NCI-H1105 treated with DMSO at 0.1 percent for 48 hours (cell line): ENCODE data around the gene RSPO3.

Experiments used
- DNase-seq: peaks from one replicate; lab custom pipeline; 2025; lab: John Stamatoyannopoulos, UW

The RSPO3 gene

DNA sequence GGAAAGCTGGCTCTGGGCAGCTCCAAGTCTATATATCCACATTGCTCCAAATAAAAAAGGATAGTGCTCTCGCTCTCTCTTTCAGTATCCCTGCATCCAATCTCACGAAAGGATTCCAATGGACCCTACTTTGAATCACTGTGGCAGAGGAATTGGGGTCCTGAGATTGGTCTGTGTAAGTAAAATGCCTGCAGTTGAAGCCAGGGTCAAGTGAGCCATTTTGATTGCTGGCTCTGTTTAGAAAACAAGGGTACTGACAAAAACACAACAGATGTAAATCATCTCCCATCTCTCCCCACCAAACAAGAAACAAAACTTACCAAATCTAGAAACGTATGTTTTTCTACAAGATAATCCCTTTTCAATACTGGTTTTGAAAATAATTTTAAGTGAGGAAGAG is 45.6 kb downstream of the RSPO3 start:
- no peak for DNase-seq

DNA sequence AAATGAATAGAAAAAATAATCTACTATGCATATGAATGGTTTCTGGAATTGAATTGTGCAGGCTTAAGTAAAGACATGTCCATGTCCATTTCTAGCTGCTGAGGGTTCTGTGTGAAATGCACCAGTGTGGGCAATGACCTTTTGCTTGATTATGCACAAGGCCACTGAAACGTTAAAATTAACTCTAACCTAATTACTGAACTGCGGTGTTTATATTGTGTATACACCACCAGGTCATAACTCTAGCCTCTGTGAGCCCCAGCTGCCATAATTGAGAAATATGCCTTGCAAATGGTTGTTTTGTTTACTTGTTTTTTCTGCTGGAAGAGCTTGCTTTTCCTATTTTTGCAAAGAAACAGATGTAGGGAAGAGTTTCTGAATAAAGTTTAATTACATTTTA is 46.1 kb downstream of the RSPO3 start:
- no peak for DNase-seq

DNA sequence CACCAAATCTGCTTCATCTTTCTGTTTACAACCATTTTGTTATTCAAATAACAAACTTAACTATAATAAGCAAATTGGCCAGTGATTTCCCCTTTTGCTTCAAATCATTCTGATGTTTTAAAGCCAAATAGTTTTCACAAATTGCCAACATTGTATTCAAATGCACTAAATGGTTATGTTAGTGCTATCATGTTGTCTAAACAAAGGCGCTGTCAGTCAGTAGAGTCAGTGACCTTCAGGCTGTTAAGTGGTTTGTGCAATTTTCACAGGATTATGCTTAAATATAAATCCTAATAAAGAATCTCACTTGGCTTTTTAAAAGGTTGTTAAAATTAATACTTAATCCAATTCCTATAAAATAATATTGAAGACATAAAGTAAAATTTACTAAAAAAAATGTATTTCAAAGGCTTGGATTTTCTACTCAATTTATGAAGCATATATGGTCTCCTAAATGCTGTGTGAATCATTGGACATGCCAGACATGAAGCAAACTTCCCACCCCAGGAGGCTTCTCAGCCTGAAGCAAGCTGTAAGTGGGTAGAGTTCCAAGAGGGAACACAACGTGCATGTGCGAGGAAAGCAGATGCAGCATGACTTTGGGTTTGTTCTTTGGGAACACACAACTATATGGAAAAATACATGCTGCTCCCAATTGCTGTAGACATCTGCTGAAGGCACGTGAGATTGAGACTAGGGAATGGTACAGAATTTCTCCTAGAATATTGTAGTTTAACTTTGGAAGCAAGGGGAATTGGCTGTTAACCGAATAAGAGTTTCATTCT is 54.9 kb downstream of the RSPO3 start:
- no peak for DNase-seq

DNA sequence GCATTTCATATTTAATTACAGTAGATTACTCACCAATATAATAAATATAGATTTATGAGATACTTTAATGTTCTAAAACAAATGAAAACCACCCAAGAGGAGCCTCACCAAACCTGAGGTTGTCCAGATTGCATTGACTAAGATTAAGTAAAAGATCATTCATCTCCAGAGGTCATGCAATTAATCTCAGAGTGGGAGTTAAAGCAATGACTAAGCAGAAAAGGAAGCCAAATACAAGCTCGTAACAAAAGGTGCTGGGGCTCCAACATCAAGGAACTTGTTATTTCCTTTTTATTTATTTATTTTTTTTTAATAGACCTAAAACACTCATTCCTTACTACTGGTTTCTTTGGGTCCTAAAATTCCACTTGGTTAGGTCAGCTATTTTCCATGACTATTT is 57.7 kb downstream of the RSPO3 start:
- DNase-seq, result no peak

DNA sequence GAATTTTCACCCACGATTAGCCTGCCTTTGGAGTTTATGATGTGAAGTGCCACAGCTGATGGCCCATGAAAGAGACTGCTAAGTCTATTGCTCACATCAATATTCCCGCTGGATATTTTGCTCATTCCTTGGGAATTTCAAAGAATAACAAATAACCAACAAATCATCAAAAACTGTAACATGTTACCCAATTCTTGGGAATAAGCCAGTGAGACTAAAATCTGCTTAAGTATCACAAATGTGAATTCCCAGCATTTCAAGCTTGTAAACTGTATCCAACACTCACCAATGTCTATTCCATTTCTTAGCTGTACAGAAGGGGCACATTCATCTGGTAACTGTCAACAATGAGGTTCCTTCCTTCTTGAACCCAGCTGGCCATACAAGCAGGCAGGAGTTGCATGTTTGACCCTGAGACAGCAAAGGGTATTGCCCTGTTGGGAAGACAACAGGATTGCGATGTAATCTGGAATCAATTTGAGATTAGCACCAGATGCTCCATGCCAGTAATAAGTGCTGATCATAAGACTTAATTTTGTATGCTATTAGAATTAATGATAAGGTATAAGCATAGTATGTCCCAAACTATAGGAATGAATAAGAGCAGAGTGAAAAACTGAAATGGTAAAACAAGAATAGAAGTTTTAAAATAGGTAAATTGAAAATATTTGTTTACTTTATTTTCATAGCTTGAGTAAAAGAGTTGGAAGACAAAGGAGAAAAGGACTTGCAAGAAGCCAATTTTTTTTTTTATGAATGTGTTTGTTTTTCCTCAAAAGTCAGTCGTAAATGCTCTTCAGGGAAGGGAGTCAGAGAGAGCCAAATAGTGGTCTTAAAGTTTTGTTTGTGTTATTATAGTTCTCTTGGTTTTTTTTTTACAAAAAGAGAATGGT is 58.8 kb downstream of the RSPO3 start:
- no peak for DNase-seq

DNA sequence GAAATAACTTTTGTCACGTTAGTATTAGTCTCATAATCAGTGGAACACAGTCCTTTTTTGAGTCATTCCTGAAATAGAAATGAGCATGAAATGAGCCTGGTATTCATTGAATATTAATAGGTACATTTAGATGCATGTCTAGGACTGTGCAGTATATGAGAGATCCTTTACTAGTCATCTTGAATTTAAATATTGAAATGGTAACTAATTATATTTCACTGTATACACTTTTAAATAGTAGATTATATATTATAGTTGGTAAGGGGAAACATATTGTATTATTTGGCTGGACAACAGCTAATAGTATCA is 59.4 kb downstream of the RSPO3 start:
- no peak for DNase-seq

DNA sequence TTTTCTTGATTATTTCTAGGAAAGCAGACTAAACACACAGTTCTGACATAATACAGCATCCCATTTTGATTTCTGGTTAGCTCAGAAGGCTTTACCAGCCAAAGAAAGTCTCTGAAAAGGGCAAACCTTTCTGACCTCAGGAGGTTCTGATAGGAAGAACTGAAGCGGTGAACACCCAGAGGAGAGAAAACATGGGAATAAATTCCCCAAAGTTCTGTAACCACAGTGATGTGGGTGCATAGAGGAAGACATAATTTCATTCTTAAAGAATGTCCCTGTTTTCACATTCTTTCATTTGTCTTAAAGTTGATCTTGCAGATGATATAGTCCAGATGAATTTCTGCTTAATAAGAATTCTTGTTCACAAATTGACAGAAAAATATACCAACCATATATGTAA is 60.3 kb downstream of the RSPO3 start:
- DNase-seq, result no peak

DNA sequence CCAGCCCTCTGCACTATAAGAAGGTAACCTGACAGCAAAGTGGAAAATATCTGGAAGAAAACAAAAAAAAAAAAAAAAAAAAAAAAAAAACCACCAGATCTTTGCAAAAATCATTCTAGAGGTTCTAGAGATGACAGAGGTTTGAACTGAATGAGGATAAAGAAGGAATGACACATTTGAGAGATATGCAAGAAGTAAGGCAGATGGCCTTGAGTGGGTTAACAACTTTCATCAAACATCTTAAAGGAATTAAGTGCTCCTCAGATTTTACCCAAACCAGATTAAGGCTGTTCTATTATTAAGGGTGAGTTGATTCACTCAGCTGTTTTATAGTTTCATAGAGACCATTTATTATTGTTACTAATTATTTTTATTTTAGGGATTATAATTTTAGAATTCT is 62.0 kb downstream of the RSPO3 start:
- DNase-seq, result no peak

DNA sequence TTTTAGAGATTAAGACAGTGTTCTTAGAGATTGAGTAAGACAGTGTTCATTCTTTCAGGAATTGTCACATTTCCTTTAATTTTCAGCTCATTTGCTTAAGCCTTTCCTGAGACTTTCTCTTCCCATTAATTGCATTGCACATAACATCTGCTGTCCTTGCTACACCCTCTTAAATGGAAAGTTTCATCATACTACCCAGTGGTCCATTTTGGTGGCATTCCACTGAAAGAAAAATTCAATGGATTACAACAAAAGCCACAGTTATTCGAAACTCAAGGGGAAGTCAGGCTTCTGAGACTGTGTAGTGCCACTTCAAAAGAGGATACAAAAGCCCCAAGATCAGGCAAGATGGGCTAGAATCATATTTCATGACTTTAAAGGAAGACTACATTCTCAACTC is 64.0 kb downstream of the RSPO3 start:
- no peak for DNase-seq

DNA sequence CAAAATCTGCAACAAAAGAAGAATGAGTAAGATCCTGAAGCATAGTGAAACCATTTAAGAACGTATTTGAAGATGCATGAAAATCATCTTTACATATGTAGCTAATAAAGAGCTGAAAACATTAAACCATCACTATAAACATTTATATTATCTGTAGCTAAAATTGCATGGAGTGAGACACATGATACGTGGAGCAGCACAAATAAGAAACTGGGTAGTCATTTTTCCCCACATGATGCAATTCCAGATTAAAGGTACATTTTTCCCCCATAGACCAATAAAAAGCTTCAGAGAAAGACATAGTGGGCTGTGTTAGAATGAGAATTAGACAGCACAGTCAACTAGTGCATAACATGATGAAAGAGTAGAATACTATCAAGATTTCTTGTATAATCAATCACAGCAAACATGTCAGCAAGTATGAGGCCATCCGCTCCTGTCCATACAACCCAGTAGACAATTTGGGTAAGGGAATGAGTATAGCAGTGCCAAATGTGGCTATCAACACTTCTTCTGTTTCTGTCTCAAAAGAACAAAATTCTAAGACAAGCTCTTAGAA is 67.0 kb downstream of the RSPO3 start:
- no peak for DNase-seq

DNA sequence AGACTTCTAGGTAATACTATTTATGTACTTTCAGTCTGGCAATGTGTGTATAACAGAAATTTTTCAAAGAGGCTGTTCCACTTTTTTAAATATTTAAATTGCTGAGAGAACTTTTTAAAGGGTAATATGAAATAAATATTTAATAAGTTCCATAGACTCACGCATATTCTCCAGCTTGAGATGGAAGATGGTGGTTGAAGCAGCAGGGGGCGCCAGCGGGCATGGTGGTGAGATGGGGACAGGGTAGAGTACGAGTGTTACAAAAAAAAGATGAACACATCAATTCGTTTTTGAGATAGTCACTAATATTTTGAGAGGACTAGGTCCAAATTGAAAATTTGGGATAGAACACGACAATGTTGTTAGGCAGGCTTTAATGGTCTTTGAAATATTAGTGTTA is 68.4 kb downstream of the RSPO3 start:
- DNase-seq, result no peak

DNA sequence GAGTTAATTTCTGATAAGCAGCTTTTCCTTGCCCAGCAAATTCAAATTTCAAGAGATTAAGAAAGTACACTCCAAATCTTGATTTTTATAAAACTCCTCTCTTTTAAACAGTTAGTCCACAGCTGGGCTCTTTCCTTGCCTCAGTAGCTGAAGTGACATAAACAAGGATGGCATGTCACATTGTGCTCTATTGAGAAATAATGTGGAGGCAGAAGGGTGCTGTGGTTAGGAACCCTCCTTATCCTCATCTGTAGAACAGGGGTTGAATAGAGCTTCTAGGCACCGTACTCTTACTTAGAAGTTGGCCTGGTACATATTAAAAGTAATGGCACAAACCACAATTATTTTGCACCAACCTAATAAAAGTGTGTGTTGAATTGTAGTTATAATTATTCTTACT is 70.3 kb downstream of the RSPO3 start:
- no peak for DNase-seq

DNA sequence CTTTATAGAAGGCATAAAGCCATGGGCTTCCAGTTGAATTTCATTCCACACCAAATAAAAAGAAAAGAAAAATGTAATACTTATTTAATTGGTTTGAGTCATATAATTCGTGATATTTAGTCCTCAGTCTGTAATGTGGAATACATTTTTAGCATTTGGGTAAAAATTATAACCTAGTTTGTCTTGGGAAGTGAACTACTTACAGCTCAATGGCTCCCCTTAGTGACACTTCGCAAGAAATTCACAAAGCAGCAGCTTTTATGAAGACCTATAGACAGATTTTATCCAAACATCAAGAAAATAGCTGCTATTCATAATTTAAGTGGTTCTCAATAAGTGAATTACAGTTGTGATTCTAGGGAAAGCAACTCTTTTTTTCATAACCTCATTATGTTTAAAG is 72.1 kb downstream of the RSPO3 start:
- peak; percentile 31 for DNase-seq

DNA sequence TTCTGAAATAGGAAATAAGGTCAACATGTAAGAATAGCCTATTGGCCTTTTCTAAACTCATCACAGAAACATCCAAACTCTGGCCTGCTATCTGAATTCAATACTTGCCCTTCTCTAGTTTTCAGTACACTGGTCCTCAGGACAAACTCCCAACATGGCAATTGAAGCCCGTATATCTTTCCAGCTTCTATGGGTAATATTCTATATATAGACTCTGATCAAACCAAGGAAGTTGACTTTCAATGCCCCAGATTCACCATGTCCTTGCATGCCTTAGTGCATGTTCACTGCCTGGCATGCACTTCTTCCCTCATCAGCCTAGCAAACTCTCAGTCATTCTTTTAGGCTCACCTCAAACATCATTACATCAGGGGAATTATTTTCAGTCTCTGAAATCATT is 73.2 kb downstream of the RSPO3 start:
- no peak for DNase-seq

DNA sequence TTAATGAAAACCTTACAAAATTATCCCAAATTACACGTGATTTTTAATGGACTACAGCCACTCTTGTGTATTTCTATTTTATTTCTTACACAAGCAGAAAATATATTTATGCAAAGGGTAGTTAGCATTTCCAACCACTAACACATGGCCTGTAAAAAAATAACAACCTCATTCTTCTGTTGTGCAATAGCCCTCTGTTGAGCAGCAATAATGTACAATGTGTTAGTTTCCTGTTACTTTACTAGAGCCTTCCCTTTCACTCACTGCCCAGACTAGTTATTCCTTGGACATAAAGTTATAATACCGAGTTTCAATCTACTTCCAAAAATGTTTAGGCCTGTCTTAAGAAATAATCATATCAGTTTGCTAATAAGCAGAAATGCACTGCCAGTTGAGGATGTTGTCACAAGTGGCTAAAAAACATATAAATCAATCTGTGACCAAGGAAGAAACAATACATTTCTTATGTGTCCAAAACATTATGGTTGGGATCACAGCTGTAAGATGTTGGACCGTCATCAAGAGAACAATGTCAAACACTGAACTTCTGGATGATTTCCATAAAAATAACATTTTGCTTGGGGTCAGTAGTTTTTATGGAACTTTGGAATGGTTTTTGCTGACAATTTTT is 74.6 kb downstream of the RSPO3 start:
- DNase-seq, result no peak

DNA sequence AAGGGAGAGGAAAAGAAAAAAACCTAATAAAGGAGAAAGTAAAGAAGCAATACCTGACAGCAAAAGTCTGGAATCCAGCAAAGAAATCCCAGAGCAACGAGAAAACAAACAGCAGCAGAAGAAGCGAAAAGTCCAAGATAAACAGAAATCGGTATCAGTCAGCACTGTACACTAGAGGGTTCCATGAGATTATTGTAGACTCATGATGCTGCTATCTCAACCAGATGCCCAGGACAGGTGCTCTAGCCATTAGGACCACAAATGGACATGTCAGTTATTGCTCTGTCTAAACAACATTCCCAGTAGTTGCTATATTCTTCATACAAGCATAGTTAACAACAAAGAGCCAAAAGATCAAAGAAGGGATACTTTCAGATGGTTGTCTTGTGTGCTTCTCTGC is 77.4 kb downstream of the RSPO3 start:
- DNase-seq, result no peak

DNA sequence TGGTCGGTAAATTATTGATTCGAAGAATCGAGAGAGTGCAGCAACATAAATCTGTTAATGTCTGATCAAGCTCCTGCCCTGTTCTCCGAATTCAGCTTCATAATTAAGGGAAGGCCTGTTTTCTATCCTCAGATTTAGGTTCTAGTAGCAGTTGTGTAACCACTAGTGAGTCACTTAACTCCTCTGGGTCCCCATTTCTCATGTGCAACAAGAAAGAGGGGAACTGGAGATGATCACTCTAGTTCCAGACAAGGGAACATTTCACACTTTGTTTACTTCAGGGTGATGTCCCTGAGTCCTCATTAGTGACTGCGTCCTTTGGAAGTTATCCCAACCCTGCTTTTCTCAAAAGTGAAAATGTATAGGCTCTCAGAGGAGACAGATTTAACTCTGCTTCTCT is 80.1 kb downstream of the RSPO3 start:
- DNase-seq, result no peak

DNA sequence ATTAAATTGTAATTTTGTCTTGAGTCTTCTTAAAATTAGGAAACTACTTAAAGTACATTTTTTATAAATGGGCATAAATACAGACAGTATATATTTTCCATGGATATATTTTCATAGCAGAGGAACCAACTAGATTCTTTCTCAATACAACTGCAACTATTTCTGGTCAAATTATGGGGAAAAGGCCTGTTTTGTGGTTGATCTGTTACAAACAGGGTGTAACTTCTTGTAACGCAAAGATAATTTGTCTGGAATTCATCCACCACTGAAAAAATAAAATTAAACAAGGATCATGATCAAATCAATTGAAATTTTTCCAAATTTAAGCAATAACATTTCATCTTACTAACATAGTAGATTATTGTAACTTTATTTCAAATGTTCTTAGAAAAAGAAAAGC is 81.0 kb downstream of the RSPO3 start:
- DNase-seq, result no peak

DNA sequence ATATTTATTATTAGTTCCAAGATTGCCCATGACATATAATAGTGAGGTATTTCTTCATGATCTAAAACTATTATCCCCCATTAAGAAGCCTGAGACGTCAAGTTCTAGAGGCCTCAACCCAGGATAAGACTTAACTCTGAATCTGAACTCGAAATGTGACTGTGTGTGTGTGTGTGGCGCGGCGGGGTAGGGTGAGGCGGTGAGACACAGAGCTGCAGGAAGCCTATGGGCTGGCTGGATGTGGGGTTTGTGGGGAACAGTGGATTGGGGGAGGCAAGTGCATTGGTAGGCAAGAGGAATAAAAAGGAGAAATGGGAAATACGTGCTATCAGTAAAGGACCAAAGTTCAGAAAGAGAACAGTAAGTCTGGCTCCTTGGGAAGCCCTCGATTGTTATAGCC is 81.6 kb downstream of the RSPO3 start:
- no peak for DNase-seq

DNA sequence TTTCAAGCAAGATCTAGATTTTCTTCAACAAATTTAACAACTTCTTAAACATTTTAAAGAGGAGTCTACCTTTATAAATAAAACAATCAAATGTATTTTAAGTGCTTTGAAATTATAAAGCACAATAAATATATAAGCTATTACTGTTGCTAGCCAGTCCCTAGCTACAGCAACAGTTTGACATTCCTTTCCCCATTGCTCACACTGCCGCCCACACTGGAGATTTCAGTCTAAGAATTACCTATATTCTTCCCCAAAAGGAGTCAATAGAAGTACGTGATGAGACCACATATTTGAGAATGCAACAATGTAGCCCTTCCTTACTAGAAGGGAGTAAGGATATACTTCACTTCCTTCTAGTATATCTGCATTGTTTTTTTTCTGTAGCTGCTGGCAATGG is 82.8 kb downstream of the RSPO3 start:
- no peak for DNase-seq

DNA sequence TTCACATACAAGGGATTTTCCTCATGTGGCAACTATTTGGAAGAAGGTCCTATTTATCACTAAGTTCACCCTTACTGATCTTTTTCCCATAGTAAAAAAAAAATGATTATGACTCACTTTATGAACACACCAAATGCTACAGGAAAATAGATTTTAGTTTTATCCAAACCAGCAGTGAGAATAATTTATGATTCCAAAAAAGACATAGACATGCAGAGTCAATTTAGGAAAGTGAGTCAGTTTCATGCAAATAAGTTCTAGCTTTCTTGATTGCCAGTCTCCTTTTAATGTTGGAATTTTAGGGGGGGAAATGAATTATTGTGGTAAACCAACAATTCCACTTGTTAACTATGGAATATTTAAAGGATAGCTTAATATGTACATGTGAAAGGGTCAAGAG is 84.2 kb downstream of the RSPO3 start:
- no peak for DNase-seq

DNA sequence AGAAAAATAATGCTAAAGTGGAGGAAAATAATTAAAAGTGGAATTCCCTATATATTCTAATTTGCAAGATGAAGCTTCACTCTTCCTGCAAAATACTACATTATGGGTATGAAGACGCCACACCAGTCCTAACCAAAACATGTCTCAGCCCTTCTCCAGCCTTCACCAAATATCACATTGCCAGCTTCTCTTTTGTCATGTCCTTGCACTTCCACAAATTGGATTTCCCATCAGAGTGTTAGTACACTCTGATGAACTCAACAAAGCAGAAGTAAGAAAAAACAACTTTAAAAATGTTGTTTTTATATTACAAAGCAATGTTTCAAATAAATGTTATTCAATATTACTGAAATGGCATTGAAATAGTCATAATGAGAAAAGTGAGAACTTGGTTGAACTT is 85.8 kb downstream of the RSPO3 start:
- no peak for DNase-seq

DNA sequence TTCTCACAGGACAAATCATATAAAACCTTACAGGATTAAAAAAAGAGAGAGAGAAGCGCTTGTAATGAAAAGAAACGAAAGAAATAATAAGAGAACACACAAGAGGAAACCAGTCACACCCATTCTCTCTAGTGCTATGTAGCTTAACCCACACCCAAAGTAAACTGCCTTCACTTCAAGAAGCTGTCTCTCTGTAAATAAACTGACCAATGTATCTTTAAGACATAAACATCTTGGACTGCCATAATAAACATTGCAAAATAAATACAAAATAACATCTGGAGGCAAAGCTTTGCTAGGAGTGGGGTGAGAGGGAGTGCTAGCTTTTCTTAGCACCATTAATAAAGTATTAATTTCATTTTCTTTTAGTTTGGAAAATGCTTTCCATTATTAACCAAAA is 86.6 kb downstream of the RSPO3 start:
- no peak for DNase-seq
